ENCODE data around the gene MRPL43. TPM values are rescaled to one million over a fixed set of nuclear protein-coding genes. Genes with fewer than 3 reads are reported as not detected.
"Not testable (repeated sequence)": the region's sequence is repeated elsewhere in the genome, so short reads cannot be mapped to it uniquely, and the experiment has no call there.

The MRPL43 gene
- total and polyA plus RNA-seq, 4 donors: 30.5 to 76.0 (median 57.8) TPM

- Histone ChIP-seq H3K4me3 (ENCODE audit: low read depth in 1 of 3, low read length in 3 of 3) (no peak overlapping the region), H3K9me3 (ENCODE audit: control insufficient read depth in 4 of 4, low read length in 3 of 4) (no peaks in the 10 kb centered on the region), H3K4me1 (ENCODE audit: control insufficient read depth in 4 of 4, insufficient read depth in 4 of 4, low read length in 3 of 4) (peaks cover 9 to 15% (median 12%) of the 10 kb centered on the region in 4 donors), H3K9ac (ENCODE audit: low read depth in 1 of 2, low read length in 2 of 2) (no peak overlapping the region), H3K27me3 (ENCODE audit: control insufficient read depth in 4 of 4, insufficient read depth in 4 of 4, low read length in 3 of 4) (no peaks in the 10 kb centered on the region), H3K27ac (ENCODE audit: low read depth in 1 of 2, low read length in 2 of 2) (no peak overlapping the region), H3K36me3 (ENCODE audit: control insufficient read depth in 4 of 4, insufficient read depth in 3 of 4, low read depth in 1 of 4, low read length in 3 of 4) (peaks cover 6 to 50% (median 28%) of the 10 kb centered on the region in 4 donors)
- no peak for TF ChIP-seq TAF1 (conservative IDR thresholded peaks at IDR 0.05)
- no peak for TF ChIP-seq MAX (IDR thresholded peaks at IDR 0.05)
- TF ChIP-seq EGR1 (IDR thresholded peaks at IDR 0.05; ENCODE audit: low read depth in 2 of 2): no peak
- no peak for TF ChIP-seq HNF4A (conservative IDR thresholded peaks at IDR 0.05)
- TF ChIP-seq HNF4G (IDR thresholded peaks at IDR 0.05): no peak
- TF ChIP-seq ZBTB33 (IDR thresholded peaks at IDR 0.05): no peak
- no peak for TF ChIP-seq CTCF (IDR thresholded peaks at IDR 0.05; ENCODE audit: low read depth, low read length, missing input control)
- TF ChIP-seq JUND (IDR thresholded peaks at IDR 0.05): no peak
- no peak for TF ChIP-seq FOXA2 (IDR thresholded peaks at IDR 0.05)
- no peak for TF ChIP-seq SP1 (IDR thresholded peaks at IDR 0.05)
- no peak for TF ChIP-seq RAD21 (IDR thresholded peaks at IDR 0.05)
- TF ChIP-seq ATF3 (IDR thresholded peaks at IDR 0.05): no peak
- TF ChIP-seq FOXA1 (IDR thresholded peaks at IDR 0.05): no peak
- no peak for TF ChIP-seq RXRA (IDR thresholded peaks at IDR 0.05)
- TF ChIP-seq REST (IDR thresholded peaks at IDR 0.05): no peak
- TF ChIP-seq YY1 (IDR thresholded peaks at IDR 0.05): no peak
- TF ChIP-seq NR2F2 (IDR thresholded peaks at IDR 0.05): no peak
- 92% methylated on average over 3 of the region's 3 CpGs for WGBS
- peak; percentile 6 for DNase-seq (ENCODE audit: low spot score)
Measured at GRCh38 chr10:100976906-100977305, 10.4 kb downstream of the MRPL43 start.

GRCh38 chr10:100975397-100975796 lies 11.9 kb downstream of the MRPL43 start:
- not testable (repeated sequence) for H3K27ac ChIP-seq (ENCODE audit: low read depth in 1 of 2, low read length in 2 of 2); H3K9me3 ChIP-seq (ENCODE audit: control insufficient read depth in 4 of 4, low read length in 3 of 4); H3K9ac ChIP-seq (ENCODE audit: low read depth in 1 of 2, low read length in 2 of 2); H3K4me3 ChIP-seq (ENCODE audit: low read depth in 1 of 3, low read length in 3 of 3); H3K27me3 ChIP-seq (ENCODE audit: control insufficient read depth in 4 of 4, insufficient read depth in 4 of 4, low read length in 3 of 4)
- peak; percentile 10 for DNase-seq (ENCODE audit: low spot score)
- peaks cover 6 to 39% (median 17%) of the 10 kb centered on the region in 4 donors for H3K36me3 ChIP-seq (ENCODE audit: control insufficient read depth in 4 of 4, insufficient read depth in 3 of 4, low read depth in 1 of 4, low read length in 3 of 4)
- H3K4me1 ChIP-seq (ENCODE audit: control insufficient read depth in 4 of 4, insufficient read depth in 4 of 4, low read length in 3 of 4): peaks cover 12 to 30% (median 26%) of the 10 kb centered on the region in 4 donors
- WGBS: 82% methylated on average over 8 of the region's 8 CpGs
